Dedifferentiated amniotic fluid mesenchymal stem cell (primary cell): ENCODE measurements around the gene SLC2A9.

Source experiments
- DNase-seq: peaks from one replicate; pipeline ENCODE4 v3.0.0-alpha.2; 2016; ENCODE audit errors: extremely low spot score

Gene SLC2A9

DNA sequence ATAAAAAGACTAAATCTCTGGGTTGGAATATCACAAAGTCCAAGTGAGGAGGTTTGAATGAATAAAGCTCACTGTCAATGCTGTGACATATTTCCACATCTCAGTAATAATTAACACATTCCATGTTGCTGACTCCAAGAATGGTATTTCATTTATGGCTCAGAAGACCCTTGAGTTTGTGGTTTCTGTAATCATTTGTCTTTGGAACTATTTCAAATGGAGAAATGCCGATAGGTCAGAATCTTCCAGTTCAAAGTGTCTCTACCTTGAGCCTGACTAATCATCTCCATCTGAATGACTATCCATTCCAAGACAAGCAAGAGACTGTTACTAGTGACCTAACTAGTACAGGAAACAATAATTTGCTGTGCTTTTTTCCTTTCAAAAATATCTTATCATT is 24.2 kb upstream of the SLC2A9 start:
- DNase-seq, result no peak

DNA sequence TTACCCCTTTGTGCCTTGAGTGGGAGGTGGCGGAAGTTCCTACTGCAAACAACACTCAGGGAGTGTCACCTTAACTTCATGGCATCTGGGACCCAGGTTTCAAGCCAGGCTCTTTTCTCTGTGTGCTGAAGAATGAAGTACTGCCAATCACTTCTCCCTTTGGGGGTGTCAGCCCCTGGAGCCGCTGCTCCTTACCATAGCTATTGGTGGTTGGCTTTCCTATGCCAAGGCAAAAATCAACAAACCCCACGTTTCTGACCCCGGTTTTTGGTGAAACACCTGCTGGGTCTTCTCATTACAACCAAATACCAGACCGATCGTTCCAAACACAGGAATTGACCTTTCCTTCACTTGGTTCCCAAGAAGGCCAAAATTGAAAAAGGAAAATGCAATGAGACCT is 19.7 kb upstream of the SLC2A9 start:
- DNase-seq, result no peak

DNA sequence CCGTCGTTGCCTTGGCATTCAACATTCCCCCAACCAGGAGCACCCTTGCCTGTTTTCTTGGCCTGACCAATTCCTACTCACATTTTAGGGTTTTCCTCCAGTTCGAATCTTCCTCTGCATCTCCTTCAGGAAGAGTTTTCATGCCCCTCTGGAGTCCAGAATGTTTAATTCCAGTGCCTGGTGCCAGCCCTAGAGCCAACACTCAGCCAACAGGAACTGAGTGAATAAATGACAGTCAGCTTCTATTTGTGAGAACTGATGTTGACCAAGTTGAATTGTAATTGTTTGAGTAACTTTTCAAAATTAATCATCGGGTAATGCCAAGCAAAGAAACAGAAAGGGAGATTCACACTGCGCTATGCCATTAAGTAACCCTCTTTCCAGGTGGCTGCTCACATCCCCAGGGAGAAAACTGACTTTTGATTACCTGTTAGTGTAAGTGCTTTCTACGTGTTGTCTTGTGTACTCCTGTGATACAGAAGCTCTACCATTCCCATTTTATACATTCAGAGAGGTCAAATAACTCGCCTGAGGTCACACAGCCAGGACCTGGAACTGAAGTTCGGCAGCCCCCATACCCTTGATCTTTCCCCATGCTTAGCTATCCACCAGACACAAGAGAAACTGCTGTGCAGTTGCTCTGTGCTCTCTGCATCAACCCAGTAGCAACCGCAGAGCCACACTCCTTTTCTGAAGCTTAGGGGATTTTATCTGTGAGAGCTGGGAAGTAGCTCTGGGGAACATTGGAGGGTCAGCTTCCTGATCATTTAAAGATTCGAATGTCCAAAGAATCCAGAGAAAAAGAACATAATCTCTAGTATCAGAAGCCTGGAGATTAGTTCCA is 19.0 kb upstream of the SLC2A9 start:
- no peak for DNase-seq

DNA sequence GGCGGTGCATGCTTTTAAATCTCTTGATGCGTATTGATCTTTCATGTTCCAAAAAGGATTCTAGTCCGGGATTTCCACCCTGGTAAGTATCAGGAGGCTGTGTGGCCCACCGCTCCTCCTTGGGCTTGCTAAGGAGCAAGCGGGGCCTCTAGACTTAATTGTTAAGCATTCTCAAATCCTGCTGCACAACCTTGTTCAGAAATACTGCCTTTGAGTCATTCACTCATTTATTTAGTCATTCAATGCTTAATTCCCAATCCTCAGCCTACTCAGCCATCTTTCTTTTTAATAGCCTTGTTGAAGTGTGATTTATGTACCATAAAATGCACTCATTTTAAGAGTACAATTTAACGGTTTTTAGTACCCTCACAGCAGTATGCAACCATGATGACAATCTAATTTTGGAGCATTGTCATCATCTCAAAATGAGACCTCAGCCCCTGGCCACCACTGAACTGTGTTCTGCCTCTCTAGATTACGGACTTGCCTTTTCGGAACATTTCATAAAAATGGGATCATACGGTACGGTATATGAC is 15.6 kb upstream of the SLC2A9 start:
- no peak for DNase-seq

DNA sequence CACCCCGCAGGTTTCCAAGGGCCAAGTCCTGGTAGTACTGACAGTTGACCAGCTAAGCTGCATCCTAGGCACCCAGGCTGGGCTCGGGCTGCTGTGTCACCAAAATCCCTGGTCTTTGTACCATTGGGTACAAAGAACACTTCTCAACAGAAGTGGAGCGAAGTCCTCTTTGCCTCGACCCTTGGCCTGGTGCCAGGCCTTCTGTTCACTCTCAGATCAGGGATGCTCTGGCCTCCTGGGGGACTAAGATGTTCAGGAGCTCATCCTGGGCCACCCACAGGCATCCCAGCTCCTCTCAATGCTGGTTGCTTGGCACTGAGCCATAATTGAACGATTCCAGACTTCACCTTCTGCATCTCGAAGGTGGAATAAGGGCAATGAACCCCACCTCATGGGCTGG is 13.8 kb upstream of the SLC2A9 start:
- no peak for DNase-seq

DNA sequence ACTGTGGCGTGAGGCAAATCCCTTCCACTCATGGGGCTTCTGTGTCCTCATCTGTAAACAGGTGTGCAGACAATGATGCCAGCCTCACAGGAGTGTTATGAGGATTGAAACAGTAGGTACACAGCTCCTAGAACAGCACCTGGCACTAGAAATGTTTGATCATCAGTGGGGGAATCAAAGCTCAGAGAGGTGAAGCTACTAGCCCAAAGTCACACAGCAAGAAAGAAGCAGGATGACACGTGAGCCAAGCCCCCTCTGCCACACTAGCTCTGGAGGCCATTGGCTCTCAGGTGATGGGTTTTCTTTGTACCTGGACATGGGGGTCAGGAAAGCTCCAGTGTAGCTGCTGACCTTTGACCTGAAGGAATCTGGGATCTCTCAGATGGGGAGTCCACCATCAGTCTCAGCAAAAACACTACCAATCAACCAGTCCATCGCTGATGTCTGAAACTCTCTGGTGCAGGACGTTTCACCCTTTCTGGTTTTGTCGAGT is 13.4 kb upstream of the SLC2A9 start:
- no peak for DNase-seq

DNA sequence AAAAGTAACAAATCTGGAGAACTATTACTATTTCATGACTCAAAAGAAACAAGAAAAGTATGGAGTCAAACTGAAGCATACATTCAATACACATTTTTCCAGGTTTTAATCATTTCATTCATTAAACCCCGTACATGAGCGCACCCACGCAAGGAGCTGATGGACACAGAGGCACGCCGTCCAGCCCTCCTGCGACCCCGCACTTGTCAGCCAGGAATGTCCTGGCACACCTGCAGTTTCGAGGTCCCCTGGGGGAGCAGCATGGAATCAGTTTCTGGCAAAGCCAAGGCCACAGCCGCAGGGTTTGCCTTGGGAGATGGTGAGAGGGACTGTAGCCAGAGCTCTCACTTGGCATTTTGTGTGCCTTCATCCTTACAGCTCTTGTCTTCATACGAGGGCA is 12.8 kb upstream of the SLC2A9 start:
- no peak for DNase-seq

DNA sequence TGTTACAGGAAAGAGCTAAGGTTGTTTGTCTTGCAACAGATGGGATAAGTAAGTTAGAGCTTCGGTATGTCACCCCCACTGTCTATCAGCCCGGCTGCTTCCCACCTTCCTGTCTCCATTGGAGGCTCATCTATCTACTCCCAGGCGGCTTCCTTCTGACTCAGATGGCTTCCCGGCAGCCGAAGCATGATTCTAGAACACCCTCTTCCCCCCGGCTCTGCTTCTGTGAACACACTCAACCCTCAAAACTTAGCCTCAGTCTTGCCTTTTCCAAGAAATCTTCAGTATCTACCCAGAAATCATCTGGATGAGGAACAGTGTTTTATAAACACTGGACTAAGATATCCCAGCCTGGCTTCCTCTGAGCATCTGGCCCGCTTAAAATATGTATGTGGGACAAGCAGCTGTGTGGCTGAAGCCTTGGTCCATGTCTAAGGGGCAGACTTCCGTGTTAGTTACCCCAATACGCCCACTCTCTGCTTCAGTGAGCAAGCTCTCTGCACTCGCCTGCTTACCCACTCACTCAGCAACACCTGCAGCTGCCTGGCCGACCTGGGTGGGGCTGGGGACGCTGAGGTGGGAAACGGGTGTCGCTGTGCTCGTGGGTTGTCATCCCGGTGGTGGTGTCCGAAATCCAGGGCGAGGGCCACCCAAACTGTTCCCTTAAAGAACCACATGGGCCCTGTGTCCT is 12.0 kb upstream of the SLC2A9 start:
- no peak for DNase-seq

DNA sequence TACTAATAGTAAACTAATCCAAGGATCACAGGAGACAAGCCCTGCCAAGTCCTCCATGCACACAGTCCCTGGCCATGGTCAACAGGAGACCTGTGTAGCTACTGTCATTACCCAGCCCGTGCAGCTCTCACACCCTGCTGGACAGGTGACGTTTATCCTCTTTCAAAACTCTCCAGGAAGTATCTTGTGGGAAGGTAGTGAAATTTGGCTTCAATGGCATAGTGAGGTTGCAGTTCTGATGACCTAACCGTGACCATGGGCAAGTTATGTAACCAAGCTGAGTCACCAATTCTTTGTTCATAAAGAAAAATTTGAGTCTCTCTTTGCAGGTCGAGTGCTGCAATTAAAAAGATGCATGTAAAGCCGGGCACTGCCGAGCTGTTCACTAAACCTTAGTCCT is 11.3 kb upstream of the SLC2A9 start:
- no peak for DNase-seq

DNA sequence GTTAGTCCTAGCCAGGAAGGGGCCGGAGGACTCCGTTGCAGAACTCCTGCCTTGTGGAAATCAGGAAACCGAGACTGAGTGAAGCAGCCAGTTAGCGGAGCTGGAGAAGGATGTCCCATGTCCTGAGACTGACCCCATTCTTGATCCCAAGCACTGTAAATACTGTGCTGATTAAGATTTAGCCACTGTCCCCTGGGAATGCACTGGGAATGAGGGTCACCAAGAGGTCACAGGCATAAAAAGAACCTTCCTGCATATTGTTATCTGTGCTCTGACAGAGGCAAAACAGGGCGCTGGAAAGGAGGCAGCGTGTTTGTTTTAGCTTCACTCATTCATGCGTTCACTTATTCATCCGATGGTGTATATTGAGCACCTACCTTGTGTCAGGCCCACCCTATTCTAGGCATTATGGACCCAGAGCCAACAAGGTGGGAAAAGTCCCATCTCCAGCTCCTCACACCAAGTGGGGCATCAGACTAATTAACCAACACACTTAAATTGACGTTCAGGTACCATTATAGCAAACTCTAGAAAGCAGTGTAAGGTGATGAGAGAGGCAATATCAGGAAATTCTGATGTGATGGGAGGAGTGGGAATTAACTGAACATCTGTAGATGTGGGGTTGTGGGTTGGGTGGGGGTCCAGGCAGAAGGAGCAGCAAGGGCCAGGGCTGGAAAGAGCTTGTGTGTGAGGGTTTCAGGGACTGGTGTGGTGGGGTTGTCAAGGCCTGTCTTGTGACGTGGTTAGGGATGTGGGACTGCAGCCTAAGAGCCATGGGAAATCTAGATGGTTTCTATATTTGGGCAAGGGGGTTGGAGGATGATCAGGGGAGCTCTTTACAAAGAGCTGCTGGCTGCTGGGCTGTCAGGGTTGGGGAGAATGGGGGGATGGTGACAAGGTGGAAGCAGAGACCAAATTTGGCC is 10.6 kb upstream of the SLC2A9 start:
- no peak for DNase-seq

DNA sequence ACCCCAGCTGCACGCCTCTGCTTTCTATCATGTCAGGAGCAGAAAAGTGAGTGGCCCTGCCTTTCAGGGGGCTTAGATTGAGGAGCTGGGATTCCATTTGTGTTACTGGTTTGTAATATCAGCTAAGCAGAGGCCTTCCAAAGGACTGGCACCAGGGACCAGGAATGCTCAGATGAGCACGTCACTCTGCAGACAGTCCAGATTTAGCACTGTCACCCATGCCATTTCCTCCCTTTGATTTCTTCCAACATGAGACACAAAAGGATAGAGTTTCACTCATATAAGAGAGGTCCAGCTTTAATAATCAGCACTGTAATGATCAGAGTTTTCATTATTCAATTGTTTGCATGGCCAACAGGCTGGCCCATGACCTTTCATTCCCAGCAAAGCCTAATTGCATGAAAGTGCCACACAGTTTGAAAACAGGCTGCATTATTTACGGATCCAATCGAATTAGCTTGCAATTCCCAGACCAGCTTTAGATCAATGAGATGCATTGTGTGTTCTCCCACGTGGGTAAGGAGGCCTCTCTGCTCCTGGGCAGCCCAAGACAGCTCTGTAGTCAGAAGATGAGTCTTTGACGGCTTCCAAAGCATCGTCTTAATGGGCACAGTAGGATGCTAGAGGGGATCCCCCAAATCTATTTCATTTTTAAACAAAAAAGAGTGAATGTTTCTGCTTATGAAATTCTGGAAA is 9.8 kb upstream of the SLC2A9 start:
- no peak for DNase-seq

DNA sequence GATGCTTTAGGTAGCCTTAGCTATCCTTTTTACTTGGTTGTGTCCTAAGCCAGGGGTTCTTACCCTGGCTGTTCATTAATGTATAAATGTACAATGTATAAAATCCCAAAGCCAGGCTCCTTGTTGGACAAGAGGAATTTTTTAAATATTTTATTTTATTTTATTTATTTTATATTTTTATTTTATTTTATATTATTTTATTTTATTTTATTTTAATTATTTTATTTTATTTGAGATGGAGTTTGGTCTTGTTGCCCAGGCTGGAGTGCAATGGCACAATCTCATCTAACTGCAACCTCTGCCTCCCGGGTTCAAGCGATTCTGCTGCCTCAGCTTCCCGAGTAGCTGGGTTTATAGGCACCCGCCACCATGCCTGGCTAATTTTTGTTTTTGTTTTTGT is 8.1 kb upstream of the SLC2A9 start:
- no peak for DNase-seq

DNA sequence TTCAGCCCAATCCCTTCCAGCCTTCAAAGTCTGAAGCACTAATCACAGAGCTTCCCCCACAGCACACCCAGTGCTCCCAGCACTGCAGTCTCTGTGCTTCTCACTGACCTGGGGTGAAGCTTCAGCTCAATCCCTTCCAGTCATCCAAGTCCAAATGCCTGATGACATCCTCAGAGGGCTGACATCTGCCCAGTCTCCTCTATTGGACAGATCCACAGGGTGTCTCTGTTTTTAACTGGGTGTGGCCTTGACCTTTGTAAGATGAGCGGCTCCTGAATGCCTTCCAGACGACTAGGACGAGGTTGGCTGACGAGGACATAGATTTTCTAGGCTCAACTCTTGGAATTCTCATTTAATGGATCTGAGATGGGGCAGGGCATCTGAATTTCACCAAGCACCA is 7.6 kb upstream of the SLC2A9 start:
- no peak for DNase-seq

DNA sequence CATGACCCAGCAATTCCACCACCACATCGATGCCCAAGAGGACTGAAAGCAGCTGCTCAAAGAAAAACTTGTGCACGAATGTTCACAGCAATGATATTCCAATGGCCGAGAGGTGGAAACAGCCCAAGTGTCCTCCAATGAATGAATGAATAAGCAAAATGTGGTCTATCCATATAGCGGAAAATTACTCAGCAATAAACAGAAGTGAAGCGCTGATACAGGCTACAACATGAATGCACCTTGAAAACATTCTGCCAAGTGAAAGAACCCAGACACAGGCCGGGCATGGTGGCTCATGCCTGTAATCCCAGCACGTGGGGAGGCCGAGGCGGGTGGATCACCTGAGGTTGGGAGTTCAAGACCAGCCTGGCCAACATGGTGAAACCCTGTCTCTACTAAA is 5.2 kb upstream of the SLC2A9 start:
- DNase-seq, result no peak

DNA sequence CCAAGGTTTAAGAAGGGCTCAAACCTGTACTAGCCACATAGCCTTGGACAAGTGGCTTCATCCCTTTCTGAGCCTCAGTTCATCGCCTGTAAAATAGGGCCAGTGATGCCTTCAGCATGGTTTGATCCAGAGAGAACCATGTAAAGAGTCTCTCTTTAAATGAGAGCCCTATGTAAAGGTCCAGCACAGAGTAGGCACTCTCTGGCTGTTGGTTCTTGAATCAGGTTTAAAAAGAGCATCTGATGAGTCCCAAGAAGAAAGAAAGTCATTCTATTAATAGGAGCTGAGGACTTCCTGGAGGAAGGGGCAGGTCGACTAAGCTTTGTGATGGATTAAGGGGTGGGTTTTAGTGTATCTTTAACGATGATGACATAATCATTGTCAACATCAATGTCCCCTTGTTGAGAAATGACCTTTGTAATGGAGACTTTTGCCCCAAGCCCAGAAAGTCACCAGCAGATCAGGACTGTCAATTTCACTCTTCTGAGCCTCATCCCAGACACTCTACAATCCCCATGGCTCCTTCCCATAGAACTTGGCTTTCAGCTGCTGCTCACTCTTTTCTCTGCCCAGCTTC is 4.0 kb upstream of the SLC2A9 start:
- no peak for DNase-seq

DNA sequence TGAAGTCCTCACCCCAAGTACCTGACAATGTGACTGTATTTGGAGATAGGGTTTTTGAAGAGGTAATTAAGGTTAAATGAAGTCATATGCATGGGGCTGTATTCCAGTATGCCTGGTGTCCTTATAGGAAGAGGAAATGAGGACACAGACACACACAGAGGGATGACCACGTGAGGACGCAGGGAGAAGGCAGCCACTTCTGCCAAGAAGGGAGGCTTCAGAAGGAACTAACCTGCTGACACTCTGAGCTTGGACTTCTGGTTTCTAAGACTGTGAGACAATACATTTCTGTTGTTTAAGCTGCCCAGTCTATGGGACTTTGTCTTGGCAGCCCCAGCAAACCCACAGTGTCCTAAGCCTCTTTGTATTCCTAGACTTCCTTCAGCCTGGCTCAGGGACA is 3.0 kb upstream of the SLC2A9 start:
- DNase-seq, result no peak

DNA sequence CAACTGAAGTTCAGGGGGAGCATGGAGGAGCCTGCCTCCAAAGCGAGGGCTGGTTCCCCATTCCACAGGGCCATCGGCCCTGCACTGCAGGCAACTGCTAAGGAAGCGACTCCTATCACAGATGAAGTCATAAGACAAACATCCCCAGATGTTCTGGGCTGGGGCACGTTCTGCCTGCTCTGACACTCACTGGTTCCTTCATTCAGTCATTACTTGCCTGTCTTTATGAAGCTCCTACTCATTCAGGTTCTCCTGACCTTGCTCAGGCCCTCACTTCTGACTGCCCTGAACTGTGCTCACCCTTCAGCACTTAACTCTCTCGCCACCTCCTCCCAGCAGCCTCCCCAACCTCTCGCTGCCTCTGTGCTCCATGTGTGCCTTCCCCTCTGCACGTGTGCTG is 2.5 kb upstream of the SLC2A9 start:
- no peak for DNase-seq

DNA sequence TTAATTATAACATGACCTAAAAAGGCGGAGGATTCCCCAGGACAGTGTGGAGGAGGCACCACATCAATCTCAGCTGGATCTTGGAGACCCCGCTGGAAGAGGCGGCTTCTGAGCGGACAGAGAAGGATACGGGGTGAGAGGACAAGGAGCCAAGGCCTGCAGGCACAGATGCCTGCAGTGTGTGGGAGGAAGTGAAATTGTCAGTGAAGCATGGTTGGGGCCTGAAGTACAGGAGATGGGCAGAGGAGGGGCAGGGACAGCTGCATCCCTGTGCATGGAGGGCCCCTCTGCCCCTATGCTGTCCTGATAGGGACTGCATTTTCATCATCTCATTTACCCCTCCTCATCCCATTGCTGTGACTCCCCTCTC is 1.7 kb upstream of the SLC2A9 start:
- DNase-seq, result no peak

DNA sequence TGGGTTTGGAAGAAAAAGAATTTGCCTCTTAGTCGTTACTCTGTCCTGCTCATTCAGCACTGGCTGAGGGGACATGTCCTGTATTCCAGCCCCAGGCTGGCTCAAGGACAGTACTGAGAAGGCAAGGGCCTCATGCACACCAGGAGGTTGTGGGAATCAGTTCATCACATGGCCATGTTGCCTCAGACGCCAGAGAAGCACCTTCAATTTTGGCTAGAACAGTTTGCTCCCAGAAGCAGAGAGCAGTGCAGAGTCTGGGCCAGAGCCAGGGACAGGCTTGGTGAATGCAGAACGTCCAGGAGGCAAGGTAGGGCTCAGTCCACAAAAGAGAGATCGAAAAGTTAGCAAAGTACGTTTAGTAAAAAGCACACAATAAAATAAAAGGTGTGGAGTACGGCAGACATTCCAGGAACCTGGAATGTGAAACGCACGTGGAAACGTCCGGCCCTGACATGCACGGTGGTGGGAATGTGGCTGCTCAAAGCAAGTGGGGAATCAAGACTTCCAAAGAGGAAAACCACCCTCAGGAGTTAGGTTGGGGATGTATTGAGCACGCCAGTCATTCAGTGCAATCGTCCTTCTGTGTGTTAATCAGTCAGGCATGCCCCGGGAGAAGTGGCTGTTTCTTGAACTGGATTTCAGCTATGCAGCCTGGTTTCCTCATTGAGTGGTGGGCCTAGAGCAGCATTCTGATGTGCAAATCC is 1.2 kb upstream of the SLC2A9 start:
- DNase-seq, result no peak

DNA sequence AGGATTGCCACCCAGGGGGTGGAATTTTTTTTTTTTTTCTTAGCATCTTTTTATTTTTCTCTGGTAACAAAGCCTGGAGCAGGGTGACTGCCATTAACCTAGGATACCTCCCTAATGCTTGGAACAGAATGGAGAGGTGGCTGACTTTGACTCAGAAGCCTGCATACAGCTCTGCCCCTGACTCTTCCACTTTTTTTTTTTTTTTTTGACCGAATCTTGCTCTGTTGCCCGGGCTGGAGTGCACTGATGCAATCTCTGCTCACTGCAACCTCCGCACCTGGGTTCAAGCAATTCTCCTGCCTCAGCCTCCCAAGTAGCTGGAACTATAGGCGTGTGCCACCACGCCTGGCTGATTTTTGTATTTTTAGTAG is 341 bp upstream of the SLC2A9 start:
- no peak for DNase-seq

DNA sequence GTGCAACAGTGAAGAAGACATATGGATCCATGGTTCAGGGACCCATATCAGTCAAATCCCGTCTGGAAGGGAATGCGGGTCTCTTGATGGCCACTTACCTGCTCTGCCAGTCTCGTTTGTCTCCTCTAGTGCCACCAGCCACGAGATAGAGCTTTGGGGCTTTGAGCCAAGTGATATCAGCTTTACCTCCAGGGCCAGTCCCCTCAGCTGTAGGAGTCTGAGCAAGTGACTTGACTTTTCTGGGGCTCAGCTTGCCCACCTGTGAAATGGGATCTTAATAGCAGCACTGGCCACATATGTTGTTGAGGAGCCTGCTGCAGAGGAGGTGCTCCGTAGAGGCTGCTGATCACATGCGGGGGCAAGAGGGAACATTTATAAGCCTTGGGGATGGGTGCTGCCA is 1.2 kb downstream of the SLC2A9 start:
- DNase-seq, result no peak
